Spinal cord (tissue), 4 donors: ENCODE results near the gene LPAR2. TPM values are rescaled to one million over a fixed set of nuclear protein-coding genes. Genes with fewer than 3 reads are reported as not detected.

ENCODE experiments used
- polyA plus RNA-seq, 2 donors: library from polyadenylated mRNA; unstranded; fragments of 120-200 nt; gene quantifications; one replicate each; pipeline ENCODE4 v1.2.1, GENCODE V29; 2013; ENCODE audit not compliant: insufficient read length in 2 of 2
- total RNA-seq, 2 donors: library from RNA; depleted of rRNA in 1 of 2; stranded (reverse); fragments of 120-200 nt in 1 of 2; fragments of >200 nt in 1 of 2; gene quantifications; one replicate each; pipeline versions ENCODE4 v1.2.3 to v1.2.4, GENCODE V29; 2013 to 2014

Gene LPAR2
- total and polyA plus RNA-seq, 4 donors, result 5.3 to 80.0 (median 43.5) TPM

Other genes with a start within 250 kb of the LPAR2 start
- 10 to 100 TPM; 14.2 to 26.3 TPM for gene GATAD2A, start 222.5 kb downstream of the LPAR2 start, total RNA-seq
- 10 to 100 TPM; 43.7 to 44.1 TPM for gene GATAD2A, start 222.5 kb downstream of the LPAR2 start, polyA plus RNA-seq
- gene TSSK6, start 112.7 kb downstream of the LPAR2 start, total RNA-seq, result 1 to 10 TPM in 1 of 2 donors, under 1 TPM in 1; 0.61 to 1.4 TPM
- gene TSSK6, start 112.7 kb downstream of the LPAR2 start, polyA plus RNA-seq, result 1 to 10 TPM; 2.0 to 2.2 TPM
- 100 to 1,000 TPM; 103 to 393 TPM for gene NDUFA13, start 112.0 kb downstream of the LPAR2 start, total RNA-seq
- gene NDUFA13, start 112.0 kb downstream of the LPAR2 start, polyA plus RNA-seq, result 100 to 1,000 TPM; 334 to 355 TPM
- 1 to 10 TPM; 4.4 to 9.2 TPM for gene YJEFN3, start 99.3 kb downstream of the LPAR2 start, total RNA-seq
- gene YJEFN3, start 99.3 kb downstream of the LPAR2 start, polyA plus RNA-seq, result 10 to 100 TPM; 20.9 to 30.6 TPM
- under 1 TPM; 0.33 to 0.59 TPM for gene CILP2, start 90.0 kb downstream of the LPAR2 start, total RNA-seq
- gene CILP2, start 90.0 kb downstream of the LPAR2 start, polyA plus RNA-seq, result 1 to 10 TPM in 1 of 2 donors, under 1 TPM in 1; 0.98 to 1.0 TPM
- gene PBX4, start 9.5 kb downstream of the LPAR2 start, total RNA-seq, result 1 to 10 TPM; 4.3 to 7.2 TPM
- 10 to 100 TPM in 1 of 2 donors, 1 to 10 TPM in 1; 9.7 to 13.6 TPM for gene PBX4, start 9.5 kb downstream of the LPAR2 start, polyA plus RNA-seq
- 10 to 100 TPM in 1 of 2 donors, 1 to 10 TPM in 1; 5.2 to 10.8 TPM for gene GMIP, start 15.4 kb upstream of the LPAR2 start, total RNA-seq
- 10 to 100 TPM; 16.3 to 20.8 TPM for gene GMIP, start 15.4 kb upstream of the LPAR2 start, polyA plus RNA-seq
- gene ATP13A1, start 35.5 kb upstream of the LPAR2 start, total RNA-seq, result 10 to 100 TPM; 21.3 to 34.3 TPM
- 10 to 100 TPM; 67.3 to 82.2 TPM for gene ATP13A1, start 35.5 kb upstream of the LPAR2 start, polyA plus RNA-seq
- 10 to 100 TPM in 1 of 2 donors, 1 to 10 TPM in 1; 9.7 to 10.5 TPM for gene ZNF101, start 40.6 kb upstream of the LPAR2 start, total RNA-seq
- 10 to 100 TPM; 12.7 to 19.1 TPM for gene ZNF101, start 40.6 kb upstream of the LPAR2 start, polyA plus RNA-seq
- 10 to 100 TPM; 18.0 to 24.2 TPM for gene ZNF14, start 104.9 kb upstream of the LPAR2 start, total RNA-seq
- gene ZNF14, start 104.9 kb upstream of the LPAR2 start, polyA plus RNA-seq, result 10 to 100 TPM in 1 of 2 donors, 1 to 10 TPM in 1; 9.9 to 11.8 TPM
- gene ZNF506, start 193.5 kb upstream of the LPAR2 start, total RNA-seq, result 10 to 100 TPM; 32.9 to 46.0 TPM
- gene ZNF506, start 193.5 kb upstream of the LPAR2 start, polyA plus RNA-seq, result 10 to 100 TPM; 26.9 to 27.3 TPM
- gene ZNF253, start 237.7 kb upstream of the LPAR2 start, total RNA-seq, result 10 to 100 TPM; 20.8 to 27.2 TPM
- gene ZNF253, start 237.7 kb upstream of the LPAR2 start, polyA plus RNA-seq, result 10 to 100 TPM; 22.3 to 22.8 TPM